Neuronal stem cell (in vitro differentiated cells): ENCODE measurements around the gene UBQLN4.

ENCODE experiments used
- DNase-seq: peaks from one replicate; pipeline ENCODE4 v3.0.0-alpha.2; 2013; ENCODE audit warnings: low spot score
- H2AFZ ChIP-seq: one replicate; pipeline ENCODE4 v1.6.1; 2013; ENCODE audit warnings: mild to moderate bottlenecking, low read length, inconsistent platforms
- H2AK5ac ChIP-seq: 2 replicates; pipeline ENCODE4 v1.6.1; 2013; ENCODE audit warnings: low read depth, mild to moderate bottlenecking, inconsistent platforms, low read length, moderate library complexity, mixed read lengths
- H2BK120ac ChIP-seq: 2 replicates; pipeline ENCODE4 v1.6.1; 2013; ENCODE audit warnings: low read depth, mild to moderate bottlenecking, inconsistent platforms, low read length, moderate library complexity, mixed read lengths
- H2BK12ac ChIP-seq: one replicate; pipeline ENCODE4 v1.6.1; 2013; ENCODE audit warnings: low read length, inconsistent platforms
- H2BK15ac ChIP-seq: 2 replicates; pipeline ENCODE4 v1.6.1; 2013; ENCODE audit warnings: mild to moderate bottlenecking, low read length, inconsistent platforms, mixed read lengths
- H2BK5ac ChIP-seq: one replicate; pipeline ENCODE4 v1.6.1; 2013; ENCODE audit warnings: inconsistent platforms, mild to moderate bottlenecking, low read length, moderate library complexity
- H3K14ac ChIP-seq: one replicate; pipeline ENCODE4 v1.6.1; 2013; ENCODE audit warnings: low read length, inconsistent platforms
- H3K18ac ChIP-seq: 2 replicates; pipeline ENCODE4 v1.6.1; 2013; ENCODE audit warnings: low read length, inconsistent platforms
- H3K23ac ChIP-seq: 2 replicates; pipeline ENCODE4 v1.6.1; 2013; ENCODE audit warnings: low read depth, mild to moderate bottlenecking, mixed read lengths, low read length, inconsistent platforms; ENCODE audit not compliant: poor library complexity
- H3K27ac ChIP-seq: replicated peaks from 3 replicates; pipeline ENCODE4 v1.5.1; 2013; ENCODE audit warnings: low read length, inconsistent platforms
- H3K27me3 ChIP-seq, 3 experiments: 2 replicates each; pipeline ENCODE4 v1.6.1; 2013; ENCODE audit warnings: low read length in 3 of 3, mild to moderate bottlenecking in 2 of 3, inconsistent platforms in 1 of 3, low read depth in 1 of 3, mixed read lengths in 1 of 3, moderate library complexity in 1 of 3; ENCODE audit not compliant: control insufficient read depth in 3 of 3, insufficient read depth in 3 of 3
- H3K36me3 ChIP-seq, 2 donors: replicated peaks in 1 of 2; 2 replicates each; pipeline ENCODE4 v1.6.1; 2013; ENCODE audit warnings: low read length in 2 of 2; ENCODE audit not compliant: control insufficient read depth in 2 of 2, insufficient read depth in 2 of 2
- H3K4ac ChIP-seq: 2 replicates; pipeline ENCODE4 v1.6.1; 2013; ENCODE audit warnings: inconsistent platforms, mild to moderate bottlenecking, low read length, moderate library complexity
- H3K4me1 ChIP-seq, 2 donors: 1 replicate in 1 of 2; 2 replicates in 1 of 2; pipeline ENCODE4 v1.6.1; 2013; ENCODE audit warnings: low read length in 2 of 2, low read depth in 1 of 2; ENCODE audit not compliant: control insufficient read depth in 2 of 2, insufficient read depth in 1 of 2
- H3K4me2 ChIP-seq: one replicate; pipeline ENCODE4 v1.6.1; 2013; ENCODE audit warnings: mild to moderate bottlenecking, low read length, inconsistent platforms; ENCODE audit not compliant: insufficient read depth, poor library complexity, severe bottlenecking
- H3K4me3 ChIP-seq, 2 donors: 2 replicates each; pipeline ENCODE4 v1.5.1; 2013; ENCODE audit warnings: low read length in 2 of 2, mild to moderate bottlenecking in 2 of 2, inconsistent platforms in 1 of 2, moderate library complexity in 1 of 2
- H3K79me1 ChIP-seq: one replicate; pipeline ENCODE4 v1.6.1; 2013; ENCODE audit warnings: low read depth, mild to moderate bottlenecking, inconsistent platforms, low read length, moderate library complexity
- H3K9ac ChIP-seq: one replicate; pipeline ENCODE4 v1.6.1; 2013; ENCODE audit warnings: mild to moderate bottlenecking, low read depth, low read length, inconsistent platforms; ENCODE audit not compliant: poor library complexity
- H3K9me3 ChIP-seq, 2 donors: replicated peaks in 1 of 2; 2 replicates each; pipeline versions ENCODE3 to v1.6.1; 2013; ENCODE audit warnings: low read length in 2 of 2, mild to moderate bottlenecking in 2 of 2, inconsistent platforms in 1 of 2, low read depth in 1 of 2, mixed read lengths in 1 of 2, moderate library complexity in 1 of 2; ENCODE audit not compliant: control insufficient read depth in 2 of 2, insufficient read depth in 1 of 2
- H4K8ac ChIP-seq: one replicate; pipeline ENCODE4 v1.6.1; 2013; ENCODE audit warnings: low read depth, mild to moderate bottlenecking, inconsistent platforms, low read length, moderate library complexity
- H4K91ac ChIP-seq: one replicate; pipeline ENCODE4 v1.6.1; 2013; ENCODE audit warnings: low read length, low read depth, mild to moderate bottlenecking, inconsistent platforms; ENCODE audit not compliant: poor library complexity
- WGBS, 2 donors: extraction: QIAGEN DNeasy Blood & Tissue Kit; methylation state at CpG; one replicate each; pipeline ENCODE4 v1.1.7; 2013; ENCODE audit warnings: missing lambda C conversion rate in 2 of 2, mixed read lengths in 1 of 2; ENCODE audit not compliant: insufficient read length in 2 of 2, insufficient replicate concordance in 1 of 2; ENCODE audit errors: extremely low coverage in 2 of 2; 5-methylcytosine and 5-hydroxymethylcytosine counted together

UBQLN4 gene

DNA sequence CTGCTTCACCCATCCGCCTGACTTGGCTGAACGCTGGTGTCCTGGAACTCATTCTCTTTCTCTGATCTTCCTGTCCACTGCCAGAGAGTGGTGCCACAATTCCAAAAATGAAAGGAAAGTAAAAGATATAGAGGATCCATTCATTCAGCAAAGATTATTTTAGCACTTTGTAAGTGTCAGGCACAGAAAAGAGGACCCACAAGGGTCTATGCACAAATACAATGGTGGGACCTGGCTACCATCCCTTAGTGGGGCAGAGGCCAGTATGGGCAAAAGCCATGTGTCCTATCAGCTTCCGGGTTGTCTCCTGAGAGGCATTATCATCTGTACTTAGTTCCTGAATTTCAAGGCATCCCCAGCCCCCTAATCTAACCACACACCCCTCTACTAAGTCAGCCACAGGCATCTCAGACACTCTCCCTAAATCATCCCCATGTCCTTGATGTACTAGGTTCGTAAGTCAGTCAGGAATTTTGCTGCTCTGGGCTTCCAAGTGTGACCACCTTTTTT lies 51.9 kb downstream of the UBQLN4 start:
- Histone ChIP-seq H2BK15ac (no peak overlapping the region), H3K9me3 (no peaks in the 10 kb centered on the region), H3K9ac (no peak overlapping the region), H3K4ac (no peak overlapping the region), H3K27ac (no peak overlapping the region), H3K79me1 (peaks cover 1% of the 10 kb centered on the region), H4K8ac (no peak overlapping the region), H3K14ac (no peak overlapping the region), H4K91ac (no peak overlapping the region), H3K4me2 (no peak overlapping the region), H2BK5ac (no peak overlapping the region), H2BK12ac (no peak overlapping the region), H2AFZ (peak overlapping the region; percentile 12), H3K4me1 (peaks cover 0 to 9% of the 10 kb centered on the region in 2 donors), H3K23ac (no peak overlapping the region), H3K27me3 (no peaks in the 10 kb centered on the region), H3K36me3 (peaks cover 0 to 2% of the 10 kb centered on the region in 2 donors), H3K18ac (no peak overlapping the region), H3K4me3 (no peak overlapping the region), H2AK5ac (no peak overlapping the region), H2BK120ac (peak overlapping the region; percentile 72)
- no peak for DNase-seq
- WGBS, 2 donors, result no CpG with 5 or more reads among the region's 4 CpGs

DNA sequence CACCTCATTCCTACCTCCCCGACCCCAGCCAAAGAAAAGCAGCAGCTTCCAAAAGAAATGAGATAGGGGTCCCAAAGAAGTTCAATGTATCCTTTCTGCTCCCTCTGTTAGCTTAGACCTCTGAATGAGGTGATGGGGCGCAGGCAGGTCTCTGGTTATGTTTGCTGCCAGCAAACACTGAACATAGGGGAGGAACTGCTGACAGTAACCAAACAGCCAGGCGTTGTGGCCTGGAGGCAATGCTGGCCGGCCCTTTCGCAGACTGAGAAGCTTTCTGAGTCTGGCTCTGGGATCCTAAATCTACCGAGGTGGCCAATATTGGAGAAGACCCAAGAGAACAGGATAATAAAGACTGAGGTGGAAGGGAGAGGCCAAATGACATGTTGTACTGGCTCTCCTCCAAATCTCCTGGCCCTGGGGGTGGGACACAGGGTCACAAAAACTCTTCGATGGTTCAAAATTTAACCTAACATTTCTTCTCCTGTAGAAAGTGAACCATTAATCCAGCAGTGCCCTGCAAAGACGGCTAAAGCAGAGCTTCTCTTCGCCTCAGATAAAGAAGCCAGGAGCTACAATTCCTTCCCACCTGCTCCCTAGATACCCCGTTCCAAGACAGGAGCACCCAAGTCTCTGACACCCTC lies 52.5 kb downstream of the UBQLN4 start:
- Histone ChIP-seq H3K18ac (peak overlapping the region; percentile 65), H3K14ac (no peak overlapping the region), H3K9ac (no peak overlapping the region), H3K9me3 (no peaks in the 10 kb centered on the region), H2AFZ (peak overlapping the region; percentile 12), H4K91ac (no peak overlapping the region), H3K4me3 (no peak overlapping the region), H2BK5ac (no peak overlapping the region), H3K36me3 (no peaks in the 10 kb centered on the region), H3K79me1 (peaks cover 1% of the 10 kb centered on the region), H3K4me1 (peaks cover 3 to 8% of the 10 kb centered on the region in 2 donors), H2BK15ac (no peak overlapping the region), H2AK5ac (no peak overlapping the region), H3K4me2 (no peak overlapping the region), H3K27ac (no peak overlapping the region), H3K27me3 (no peaks in the 10 kb centered on the region), H2BK120ac (peak overlapping the region; percentile 72), H4K8ac (no peak overlapping the region), H3K23ac (no peak overlapping the region), H3K4ac (no peak overlapping the region), H2BK12ac (peak overlapping the region; percentile 64)
- no CpG with 5 or more reads among the region's 10 CpGs for WGBS, 2 donors
- DNase-seq, result no peak

DNA sequence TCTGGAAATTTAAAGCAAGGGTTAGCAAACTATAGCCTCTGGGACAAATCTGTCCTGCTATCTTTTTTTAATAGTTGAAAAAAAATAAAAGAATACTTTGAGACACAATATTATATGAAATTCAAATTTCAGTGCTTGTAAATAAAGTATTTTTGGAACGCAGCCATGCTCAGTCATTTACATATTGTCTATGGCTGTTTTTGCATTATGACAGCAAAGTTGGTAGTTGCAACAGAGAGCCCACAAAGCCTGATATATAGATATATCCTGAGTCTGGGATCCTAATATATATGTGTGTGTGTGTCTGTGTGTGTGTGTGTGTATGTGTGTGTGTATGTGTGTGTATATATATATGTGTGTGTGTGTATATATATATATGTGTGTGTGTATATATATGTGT lies 53.6 kb downstream of the UBQLN4 start:
- H3K4ac ChIP-seq, result no peak overlapping the region
- H2BK5ac ChIP-seq, result no peak overlapping the region
- no CpG with 5 or more reads among the region's 1 CpG for WGBS, 2 donors
- no peak overlapping the region for H2AFZ ChIP-seq
- no peak overlapping the region for H3K27ac ChIP-seq
- no peak for DNase-seq
- no peaks in the 10 kb centered on the region for H3K9me3 ChIP-seq
- no peak overlapping the region for H4K8ac ChIP-seq
- no peak overlapping the region for H3K4me2 ChIP-seq
- peaks cover 5 to 9% of the 10 kb centered on the region in 2 donors for H3K4me1 ChIP-seq
- H3K14ac ChIP-seq, result no peak overlapping the region
- H2BK120ac ChIP-seq, result no peak overlapping the region
- H3K79me1 ChIP-seq, result peaks cover 1% of the 10 kb centered on the region
- H3K18ac ChIP-seq, result no peak overlapping the region
- H3K27me3 ChIP-seq, result no peaks in the 10 kb centered on the region
- H3K4me3 ChIP-seq, result no peak overlapping the region
- H3K9ac ChIP-seq, result no peak overlapping the region
- no peak overlapping the region for H3K23ac ChIP-seq
- H4K91ac ChIP-seq, result no peak overlapping the region
- H2BK15ac ChIP-seq, result no peak overlapping the region
- H3K36me3 ChIP-seq, result no peaks in the 10 kb centered on the region
- H2BK12ac ChIP-seq, result no peak overlapping the region
- H2AK5ac ChIP-seq, result no peak overlapping the region

DNA sequence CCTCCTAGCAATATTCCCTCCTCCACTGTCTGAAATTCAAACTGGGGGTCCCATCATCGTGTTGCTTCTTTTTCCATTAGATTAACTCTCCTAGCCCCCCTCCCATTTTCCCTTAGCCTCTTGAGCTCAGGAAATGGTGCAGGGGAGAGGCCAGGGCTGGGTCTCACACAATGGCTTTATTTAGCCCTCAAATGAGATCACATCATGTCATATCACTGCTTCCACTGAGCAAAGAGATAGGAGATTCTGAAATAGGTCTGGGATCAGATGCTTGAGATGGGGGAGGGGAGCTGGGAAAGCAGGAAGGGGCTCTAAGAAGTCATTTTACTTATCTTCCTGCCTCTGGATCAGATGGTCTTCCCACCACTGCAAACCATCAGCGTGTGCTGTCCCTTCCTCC lies 57.4 kb downstream of the UBQLN4 start:
- H3K27ac ChIP-seq, result no peak overlapping the region

More for the DNA sequence above, 57.4 kb downstream of the UBQLN4 start:
- Histone ChIP-seq H2AFZ (peak overlapping the region; percentile 58), H3K4me2 (no peak overlapping the region), H4K8ac (no peak overlapping the region), H3K23ac (no peak overlapping the region), H3K4me3 (no peak overlapping the region), H2BK15ac (no peak overlapping the region), H3K9me3 (no peaks in the 10 kb centered on the region), H3K79me1 (peaks cover 1% of the 10 kb centered on the region), H4K91ac (no peak overlapping the region), H2BK120ac (no peak overlapping the region), H2BK5ac (no peak overlapping the region), H3K18ac (no peak overlapping the region), H3K27me3 (no peaks in the 10 kb centered on the region), H3K9ac (no peak overlapping the region), H3K14ac (no peak overlapping the region), H3K4ac (no peak overlapping the region), H2BK12ac (no peak overlapping the region), H3K4me1 (peaks cover 2 to 5% of the 10 kb centered on the region in 2 donors), H3K36me3 (no peaks in the 10 kb centered on the region), H2AK5ac (no peak overlapping the region)
- DNase-seq, result no peak
- no CpG with 5 or more reads among the region's 2 CpGs for WGBS, 2 donors
